ENCODE data around the gene MORN3. TPM values are rescaled to one million over a fixed set of nuclear protein-coding genes. Genes with fewer than 3 reads are reported as not detected.

Gene MORN3
- total RNA-seq, 1 experiment from 2014 or later = 0.34 TPM

DNA sequence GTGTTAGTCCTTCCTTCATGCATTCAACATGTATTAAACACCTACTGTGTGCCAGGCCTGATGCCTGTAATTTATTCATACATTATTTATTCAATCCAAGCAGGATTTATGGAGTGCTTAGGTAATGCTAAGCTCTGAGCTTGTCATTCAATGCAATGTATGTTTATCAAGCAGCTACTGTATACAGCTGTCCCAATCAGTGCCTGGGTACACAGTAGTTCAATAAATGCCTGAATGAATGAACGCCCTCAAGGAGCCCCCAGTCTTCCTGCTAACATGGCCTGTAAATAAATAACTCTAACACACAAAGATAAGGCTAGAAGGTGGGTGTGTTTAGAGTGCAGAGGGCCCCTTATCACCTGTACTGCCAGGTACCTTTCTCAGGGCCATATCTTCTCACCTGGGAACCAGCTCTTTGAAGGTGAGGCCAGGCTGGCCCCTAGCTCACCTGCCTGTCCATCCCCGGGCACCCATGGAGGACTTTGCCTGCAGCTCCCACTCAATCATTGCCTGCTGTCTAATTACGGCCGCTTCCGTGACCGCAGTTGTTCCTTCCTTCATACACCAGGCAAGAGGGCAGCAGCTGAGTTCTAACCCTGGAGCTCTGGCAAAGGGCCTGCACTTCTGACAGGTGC is 68.6 kb downstream of the MORN3 start (continued):
- no peak for TF ChIP-seq YY1 (IDR thresholded peaks at IDR 0.05; ENCODE audit: extremely low read depth, insufficient replicate concordance, low read depth, low read length)
- no peak for TF ChIP-seq POLR2A (IDR thresholded peaks at IDR 0.05; ENCODE audit: borderline replicate concordance, extremely low read depth, insufficient read depth, insufficient read length)
- TF ChIP-seq, protein P1, sequence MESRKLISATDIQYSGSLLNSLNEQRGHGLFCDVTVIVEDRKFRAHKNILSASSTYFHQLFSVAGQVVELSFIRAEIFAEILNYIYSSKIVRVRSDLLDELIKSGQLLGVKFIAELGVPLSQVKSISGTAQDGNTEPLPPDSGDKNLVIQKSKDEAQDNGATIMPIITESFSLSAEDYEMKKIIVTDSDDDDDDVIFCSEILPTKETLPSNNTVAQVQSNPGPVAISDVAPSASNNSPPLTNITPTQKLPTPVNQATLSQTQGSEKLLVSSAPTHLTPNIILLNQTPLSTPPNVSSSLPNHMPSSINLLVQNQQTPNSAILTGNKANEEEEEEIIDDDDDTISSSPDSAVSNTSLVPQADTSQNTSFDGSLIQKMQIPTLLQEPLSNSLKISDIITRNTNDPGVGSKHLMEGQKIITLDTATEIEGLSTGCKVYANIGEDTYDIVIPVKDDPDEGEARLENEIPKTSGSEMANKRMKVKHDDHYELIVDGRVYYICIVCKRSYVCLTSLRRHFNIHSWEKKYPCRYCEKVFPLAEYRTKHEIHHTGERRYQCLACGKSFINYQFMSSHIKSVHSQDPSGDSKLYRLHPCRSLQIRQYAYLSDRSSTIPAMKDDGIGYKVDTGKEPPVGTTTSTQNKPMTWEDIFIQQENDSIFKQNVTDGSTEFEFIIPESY (IDR thresholded peaks at IDR 0.05; ENCODE audit: extremely low read depth, insufficient replicate concordance, low read length) = no peak
- no peak for TF ChIP-seq JUND (IDR thresholded peaks at IDR 0.05)

Other genes starting within 250 kb of the MORN3 start
- 36.7 TPM for gene KDM2B, start 88.6 kb downstream of the MORN3 start, total RNA-seq (2021; ENCODE audit: unreplicated experiment)
- 20.2 TPM for gene ORAI1, start 43.1 kb downstream of the MORN3 start, total RNA-seq (2021; ENCODE audit: unreplicated experiment)
- 20.5 TPM for gene TMEM120B, start 43.1 kb upstream of the MORN3 start, total RNA-seq (2021; ENCODE audit: unreplicated experiment)
- gene RHOF, start 124.0 kb upstream of the MORN3 start, total RNA-seq (2021; ENCODE audit: unreplicated experiment) = 116 TPM
- 17.5 TPM for gene SETD1B, start 134.4 kb upstream of the MORN3 start, total RNA-seq (2021; ENCODE audit: unreplicated experiment)
- 1.1 TPM for gene HPD, start 189.2 kb upstream of the MORN3 start, total RNA-seq (2021; ENCODE audit: unreplicated experiment)
- 55.5 TPM for gene PSMD9, start 219.1 kb upstream of the MORN3 start, total RNA-seq (2021; ENCODE audit: unreplicated experiment)
- gene CFAP251, start 248.9 kb upstream of the MORN3 start, total RNA-seq (2021; ENCODE audit: unreplicated experiment) = 2.6 TPM